ENCODE measurements around the gene FAM53B.

The FAM53B gene

GRCh38 chr10:124645467-124646095 lies 98.6 kb downstream of the FAM53B start:
- no peak for DNase-seq (ENCODE audit: low read depth)

- DNase-seq (ENCODE audit: low read depth) = no peak
These were observed 99.3 kb downstream of the FAM53B start for GRCh38 chr10:124644771-124645415.

GRCh38 chr10:124644236-124644635 lies 99.9 kb downstream of the FAM53B start:
- DNase-seq (ENCODE audit: low read depth) = no peak

- no peak for DNase-seq (ENCODE audit: low read depth)
These were observed 100.7 kb downstream of the FAM53B start for GRCh38 chr10:124643330-124644009.

- no peak for DNase-seq (ENCODE audit: low read depth)
These were observed 102.0 kb downstream of the FAM53B start for GRCh38 chr10:124642088-124642710.

GRCh38 chr10:124641282-124642087 lies 102.7 kb downstream of the FAM53B start:
- peak; percentile 22 for DNase-seq (ENCODE audit: low read depth)

GRCh38 chr10:124640538-124641231 lies 103.5 kb downstream of the FAM53B start:
- no peak for DNase-seq (ENCODE audit: low read depth)

GRCh38 chr10:124640056-124640455 lies 104.1 kb downstream of the FAM53B start:
- no peak for DNase-seq (ENCODE audit: low read depth)

- no peak for DNase-seq (ENCODE audit: low read depth)
These were observed 104.5 kb downstream of the FAM53B start for GRCh38 chr10:124639646-124640045.

GRCh38 chr10:124639206-124639605 lies 105.0 kb downstream of the FAM53B start:
- no peak for DNase-seq (ENCODE audit: low read depth)

- no peak for DNase-seq (ENCODE audit: low read depth)
These were observed 106.4 kb downstream of the FAM53B start for GRCh38 chr10:124637746-124638145.

- DNase-seq (ENCODE audit: low read depth) = no peak
These were observed 107.0 kb downstream of the FAM53B start for GRCh38 chr10:124637091-124637700.

- DNase-seq (ENCODE audit: low read depth) = no peak
These were observed 107.7 kb downstream of the FAM53B start for GRCh38 chr10:124636271-124636995.

GRCh38 chr10:124632566-124632965 lies 111.6 kb downstream of the FAM53B start:
- no peak for DNase-seq (ENCODE audit: low read depth)

GRCh38 chr10:124632064-124632531 lies 112.1 kb downstream of the FAM53B start:
- DNase-seq (ENCODE audit: low read depth) = no peak

GRCh38 chr10:124630551-124630950 lies 113.6 kb downstream of the FAM53B start:
- no peak for DNase-seq (ENCODE audit: low read depth)

GRCh38 chr10:124629842-124630241 lies 114.3 kb downstream of the FAM53B start:
- DNase-seq (ENCODE audit: low read depth) = no peak

GRCh38 chr10:124629415-124629814 lies 114.8 kb downstream of the FAM53B start:
- DNase-seq (ENCODE audit: low read depth) = no peak

- DNase-seq (ENCODE audit: low read depth) = no peak
These were observed 115.5 kb downstream of the FAM53B start for GRCh38 chr10:124628676-124629021.

All from GM04504 (cell line).